ENCODE results near the gene USP10.

Gene USP10

DNA sequence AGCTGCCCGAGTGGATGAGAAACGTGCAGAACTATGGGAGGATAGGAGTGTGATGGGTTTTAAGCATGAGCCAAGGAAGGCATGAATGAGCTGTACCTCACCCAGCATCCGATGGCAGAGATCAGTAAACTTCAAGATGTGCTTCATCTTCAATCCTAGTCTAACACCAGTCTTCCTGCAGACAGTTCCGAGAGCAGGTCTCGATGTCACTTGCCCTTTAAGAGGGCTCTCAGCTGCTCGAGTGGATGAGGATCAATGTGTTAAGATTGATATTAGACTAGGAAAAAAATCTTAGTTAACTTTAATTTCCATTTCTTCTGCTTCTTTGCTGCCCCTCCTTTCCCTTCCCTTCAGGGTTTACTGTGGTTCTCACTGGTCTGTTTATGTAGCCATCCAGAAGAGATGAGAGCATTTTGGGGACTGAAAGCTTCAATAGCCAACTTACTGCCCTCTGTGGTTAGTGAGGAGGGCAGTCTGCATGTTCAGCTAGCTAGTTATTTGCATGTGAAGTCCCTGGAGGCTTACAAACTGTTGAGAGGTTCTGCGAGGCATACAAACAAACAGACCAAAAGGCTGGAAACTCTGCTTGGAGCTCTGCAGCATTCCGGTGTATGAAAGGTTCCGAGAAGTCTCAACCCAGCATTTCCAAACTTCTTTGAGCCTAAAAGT, 36.2 kb upstream of the USP10 start:
- H3K36me3 ChIP-seq (replicated peaks), result peaks cover 27% of the 10 kb centered on the region
- no peak for DNase-seq (ENCODE audit: low spot score in 2 of 2)
- in situ Hi-C loops (cut with MboI; ENCODE audit: low sequenced_read_pairs), result no loop called here
- no peak overlapping the region for H3K4me3 ChIP-seq
- peaks cover 11% of the 10 kb centered on the region for H3K4me1 ChIP-seq
- H3K27me3 ChIP-seq (ENCODE audit: low read depth), result no peaks in the 10 kb centered on the region
- no peaks in the 10 kb centered on the region for H3K9me3 ChIP-seq

DNA sequence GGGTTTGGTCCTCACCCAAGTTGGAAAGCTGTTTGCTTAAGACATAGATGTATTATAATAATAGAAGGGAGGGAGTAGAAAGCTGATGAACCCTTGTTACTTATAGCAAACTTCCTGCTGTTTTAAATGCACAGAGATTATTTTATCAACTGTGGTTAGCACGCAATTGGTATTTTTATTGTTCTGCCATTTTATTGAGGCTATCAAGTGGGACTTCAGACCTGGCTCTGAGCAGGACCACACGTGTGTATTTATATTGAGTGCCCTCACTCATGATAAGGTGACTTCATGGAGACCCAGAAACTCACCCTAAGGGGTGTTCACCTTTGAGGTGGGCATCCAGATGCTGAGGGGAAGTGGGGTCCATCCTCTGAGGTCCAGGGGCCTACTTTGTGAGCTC, 34.4 kb upstream of the USP10 start:
- in situ Hi-C loops (cut with MboI; ENCODE audit: low sequenced_read_pairs), result no loop called here
- DNase-seq (ENCODE audit: low spot score in 2 of 2), result no peak
- H3K4me1 ChIP-seq, result peaks cover 11% of the 10 kb centered on the region
- H3K4me3 ChIP-seq, result no peak overlapping the region
- no peaks in the 10 kb centered on the region for H3K9me3 ChIP-seq
- H3K36me3 ChIP-seq (replicated peaks), result peaks cover 18% of the 10 kb centered on the region
- H3K27me3 ChIP-seq (ENCODE audit: low read depth), result no peaks in the 10 kb centered on the region

DNA sequence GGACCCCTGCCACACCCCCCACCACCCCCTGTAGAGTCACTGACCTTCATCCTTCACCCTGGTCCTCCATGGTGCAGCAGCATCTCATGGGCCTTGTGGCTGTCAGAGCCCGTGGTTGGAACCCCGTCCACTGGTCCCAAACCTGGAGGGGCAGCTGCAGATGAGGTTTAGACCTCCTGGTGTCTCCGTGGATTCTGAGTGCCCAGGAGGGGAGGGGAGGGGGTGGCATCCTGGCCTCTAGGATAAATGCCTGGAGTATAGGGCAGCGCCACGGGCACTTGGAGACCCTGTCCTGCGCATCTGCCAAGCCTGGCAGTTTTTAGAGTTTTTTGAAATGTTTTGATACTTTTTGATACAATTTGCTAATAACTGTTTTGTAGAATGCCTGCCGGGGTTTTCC, 34.0 kb upstream of the USP10 start:
- peaks cover 17% of the 10 kb centered on the region for H3K36me3 ChIP-seq (replicated peaks)
- DNase-seq (ENCODE audit: low spot score in 2 of 2), result no peak
- in situ Hi-C loops (cut with MboI; ENCODE audit: low sequenced_read_pairs), result no loop called here
- H3K4me3 ChIP-seq, result no peak overlapping the region
- no peaks in the 10 kb centered on the region for H3K27me3 ChIP-seq (ENCODE audit: low read depth)
- peaks cover 11% of the 10 kb centered on the region for H3K4me1 ChIP-seq
- no peaks in the 10 kb centered on the region for H3K9me3 ChIP-seq

DNA sequence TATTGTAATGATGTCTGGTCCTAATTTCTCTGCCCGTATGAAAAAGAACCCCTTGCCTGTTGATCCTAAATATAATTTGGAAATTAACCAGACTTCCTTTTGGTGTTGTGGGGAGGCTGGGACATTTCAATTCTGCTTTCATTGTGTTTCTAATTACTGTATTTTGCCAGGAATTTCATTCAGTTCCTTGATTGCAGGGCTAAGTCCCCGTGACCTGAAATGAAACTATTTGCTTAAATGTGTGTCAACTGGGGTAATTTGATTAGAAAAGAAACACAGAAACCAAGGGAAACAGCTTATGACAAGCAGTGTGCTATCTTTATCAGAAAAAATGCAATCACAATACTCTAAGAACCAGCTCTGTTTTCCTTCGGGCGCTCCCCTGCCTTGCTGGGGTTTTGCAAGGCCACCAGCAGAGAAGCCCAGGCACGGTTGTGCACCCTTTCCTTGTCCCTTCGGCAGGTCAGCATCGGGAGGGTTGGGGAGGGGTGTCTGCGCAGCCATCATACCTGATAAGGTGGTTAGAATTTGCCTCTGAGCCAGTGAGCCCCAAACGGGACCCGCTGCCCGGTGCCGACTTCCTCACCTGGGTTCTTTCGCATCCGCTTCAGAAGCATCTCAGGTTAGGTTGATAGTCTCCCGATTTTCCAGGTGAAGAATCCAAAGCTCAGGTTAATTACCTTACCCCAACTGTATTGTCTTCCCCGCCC, 32.0 kb upstream of the USP10 start:
- no peaks in the 10 kb centered on the region for H3K9me3 ChIP-seq
- H3K36me3 ChIP-seq (replicated peaks), result peaks cover 4% of the 10 kb centered on the region; the same call in 1 of the 2 replicates
- in situ Hi-C loops (cut with MboI; ENCODE audit: low sequenced_read_pairs), result no loop called here
- H3K4me3 ChIP-seq, result no peak overlapping the region
- H3K4me1 ChIP-seq, result peaks cover 11% of the 10 kb centered on the region
- peak in 1 of 2 experiments; percentile 68 for DNase-seq (ENCODE audit: low spot score in 2 of 2)
- no peaks in the 10 kb centered on the region for H3K27me3 ChIP-seq (ENCODE audit: low read depth)

DNA sequence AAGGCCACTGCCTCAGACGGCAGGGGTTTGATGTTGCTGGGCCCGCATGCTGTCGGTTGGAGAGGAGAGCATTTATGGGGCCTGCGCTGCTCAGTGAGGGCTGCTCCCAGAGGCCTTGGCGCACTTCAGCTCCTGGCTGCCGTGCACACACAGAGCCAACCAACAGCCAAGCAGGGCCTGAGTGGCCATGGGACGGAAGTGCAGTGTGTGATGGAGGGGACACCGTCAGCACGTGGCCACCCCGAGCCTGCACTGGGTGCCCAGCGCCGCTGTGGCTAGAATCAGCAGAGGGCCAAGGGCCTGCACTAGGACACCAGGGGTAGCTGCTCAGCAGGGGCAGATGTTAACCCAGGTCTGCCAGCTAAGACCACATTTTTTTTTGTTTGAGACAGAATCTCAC, 29.7 kb upstream of the USP10 start:
- no peaks in the 10 kb centered on the region for H3K9me3 ChIP-seq
- no peaks in the 10 kb centered on the region for H3K36me3 ChIP-seq (replicated peaks)
- no peaks in the 10 kb centered on the region for H3K27me3 ChIP-seq (ENCODE audit: low read depth)
- no peak overlapping the region for H3K4me3 ChIP-seq
- DNase-seq (ENCODE audit: low spot score in 2 of 2), result no peak
- in situ Hi-C loops (cut with MboI; ENCODE audit: low sequenced_read_pairs), result loop anchor here (5.0 kb wide), 1 partner anchor 57 kb away; no protein-coding TSS in a partner anchor
- peaks cover 11% of the 10 kb centered on the region for H3K4me1 ChIP-seq

DNA sequence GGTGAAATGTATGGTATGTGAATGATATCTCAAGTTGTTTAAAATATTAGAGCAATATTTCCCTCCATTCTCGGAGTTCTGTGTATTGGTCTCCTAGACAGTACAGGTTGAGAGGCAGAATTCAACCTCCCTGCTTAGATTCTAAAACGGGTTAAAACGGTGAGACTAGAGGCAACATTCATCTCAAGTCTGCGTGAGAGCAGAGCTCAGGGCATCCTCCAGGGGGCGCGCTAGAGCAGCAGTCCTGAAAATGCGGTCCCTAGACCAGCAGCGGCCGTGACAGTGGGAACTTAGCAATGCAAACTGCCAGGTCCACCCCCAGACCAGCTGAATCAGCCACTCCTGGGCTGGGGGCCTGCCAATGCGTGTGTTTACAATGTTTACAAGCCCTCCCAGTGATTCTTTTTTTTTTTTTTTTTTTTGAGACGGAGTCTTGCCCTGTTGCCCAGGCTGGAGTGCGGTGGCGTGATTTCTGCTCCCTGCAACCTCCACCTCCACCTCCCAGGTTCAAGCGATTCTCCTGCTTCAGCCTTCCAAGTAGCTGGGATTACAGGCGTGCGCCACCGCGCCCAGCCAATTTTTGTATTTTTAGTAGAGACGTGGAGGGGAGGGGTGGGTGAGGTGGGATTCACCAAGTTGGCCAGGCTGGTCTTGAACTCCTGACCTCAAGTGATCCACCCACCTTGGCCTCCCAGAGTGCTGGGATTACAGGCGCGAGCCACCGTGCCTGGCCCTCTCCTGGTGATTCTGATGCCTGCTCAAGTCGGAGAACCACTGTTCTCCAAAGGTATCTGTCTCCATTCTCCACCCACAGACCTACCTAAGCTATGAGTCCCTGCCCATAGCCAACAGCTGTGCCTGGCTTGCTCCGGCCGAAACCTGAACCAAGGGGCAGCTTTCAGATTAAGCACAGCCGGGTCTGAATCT, 27.3 kb upstream of the USP10 start:
- in situ Hi-C loops (cut with MboI; ENCODE audit: low sequenced_read_pairs), result loop anchor here (5.0 kb wide), 1 partner anchor 55 kb away; no protein-coding TSS in a partner anchor
- DNase-seq (ENCODE audit: low spot score in 2 of 2), result peak; percentile 48 to 90
- no peak overlapping the region for H3K4me3 ChIP-seq
- H3K9me3 ChIP-seq, result no peaks in the 10 kb centered on the region
- H3K27me3 ChIP-seq (ENCODE audit: low read depth), result no peaks in the 10 kb centered on the region
- H3K36me3 ChIP-seq (replicated peaks), result no peaks in the 10 kb centered on the region
- peaks cover 5% of the 10 kb centered on the region for H3K4me1 ChIP-seq

DNA sequence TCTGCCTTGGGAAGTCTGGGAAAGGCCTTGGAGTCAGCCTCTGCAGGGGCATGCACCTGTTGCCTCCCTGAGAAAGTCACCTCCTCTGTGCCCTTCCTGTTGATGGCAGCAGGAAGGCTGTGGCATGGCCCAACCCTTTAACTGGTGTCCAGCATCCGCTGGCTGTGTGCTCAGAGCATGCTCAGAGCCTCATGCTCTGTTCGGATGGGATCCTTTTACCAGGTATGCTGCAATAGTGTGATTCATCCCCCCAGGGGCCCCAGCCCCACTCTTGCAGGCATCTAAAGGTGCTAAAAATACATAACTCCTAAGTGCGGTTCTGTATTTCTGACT, 26.6 kb upstream of the USP10 start:
- in situ Hi-C loops (cut with MboI; ENCODE audit: low sequenced_read_pairs), result loop anchor here (5.0 kb wide), 1 partner anchor 54 kb away; no protein-coding TSS in a partner anchor
- DNase-seq (ENCODE audit: low spot score in 2 of 2), result no peak
- H3K9me3 ChIP-seq, result no peaks in the 10 kb centered on the region
- H3K4me1 ChIP-seq, result no peaks in the 10 kb centered on the region; the same call in 1 of the 2 replicates
- H3K4me3 ChIP-seq, result no peak overlapping the region
- H3K27me3 ChIP-seq (ENCODE audit: low read depth), result no peaks in the 10 kb centered on the region
- H3K36me3 ChIP-seq (replicated peaks), result no peaks in the 10 kb centered on the region

DNA sequence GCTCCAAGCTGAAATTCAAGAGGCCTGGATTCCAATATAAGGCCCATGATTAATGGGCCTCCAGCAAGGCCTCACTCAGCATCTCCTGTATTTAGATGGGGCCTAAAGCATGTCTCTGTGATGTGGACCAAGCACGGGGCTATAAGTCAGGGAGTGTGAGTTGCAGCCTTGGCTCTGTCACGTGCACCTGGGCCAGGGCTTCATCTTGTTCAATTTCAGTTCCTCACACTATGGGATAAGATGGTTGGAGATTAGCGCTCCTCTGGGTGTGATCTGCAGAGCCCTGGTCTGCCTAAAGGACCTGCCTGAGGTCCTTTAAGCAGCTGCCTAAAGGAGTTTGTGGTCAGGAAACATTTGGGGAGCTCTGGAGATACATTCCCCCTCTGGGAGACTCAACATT, 26.2 kb upstream of the USP10 start:
- no peaks in the 10 kb centered on the region for H3K27me3 ChIP-seq (ENCODE audit: low read depth)
- no peak for DNase-seq (ENCODE audit: low spot score in 2 of 2)
- no peaks in the 10 kb centered on the region for H3K36me3 ChIP-seq (replicated peaks)
- in situ Hi-C loops (cut with MboI; ENCODE audit: low sequenced_read_pairs), result loop anchor here (5.0 kb wide), 1 partner anchor 54 kb away; no protein-coding TSS in a partner anchor
- H3K9me3 ChIP-seq, result no peaks in the 10 kb centered on the region
- no peak overlapping the region for H3K4me3 ChIP-seq
- H3K4me1 ChIP-seq, result no peaks in the 10 kb centered on the region

DNA sequence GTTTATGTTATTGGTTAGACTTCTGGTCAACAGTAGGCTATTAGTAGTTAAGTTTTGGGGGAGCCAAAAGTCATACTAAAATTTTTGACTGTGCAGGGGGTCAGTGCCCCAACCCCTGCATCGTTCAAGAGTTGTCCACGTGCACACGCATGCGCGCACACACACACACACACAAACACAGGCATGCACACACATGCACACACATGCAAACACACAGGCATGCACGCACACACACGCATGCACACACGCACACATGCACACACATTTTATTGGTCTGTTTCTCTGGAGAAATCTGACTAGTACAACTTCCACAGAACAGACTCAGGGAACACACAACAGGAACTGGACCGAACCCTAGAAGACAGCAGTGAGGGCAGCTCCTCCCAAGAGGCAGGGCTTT, 24.4 kb upstream of the USP10 start:
- H3K4me3 ChIP-seq, result no peak overlapping the region
- no peak for DNase-seq (ENCODE audit: low spot score in 2 of 2)
- in situ Hi-C loops (cut with MboI; ENCODE audit: low sequenced_read_pairs), result no loop called here

DNA sequence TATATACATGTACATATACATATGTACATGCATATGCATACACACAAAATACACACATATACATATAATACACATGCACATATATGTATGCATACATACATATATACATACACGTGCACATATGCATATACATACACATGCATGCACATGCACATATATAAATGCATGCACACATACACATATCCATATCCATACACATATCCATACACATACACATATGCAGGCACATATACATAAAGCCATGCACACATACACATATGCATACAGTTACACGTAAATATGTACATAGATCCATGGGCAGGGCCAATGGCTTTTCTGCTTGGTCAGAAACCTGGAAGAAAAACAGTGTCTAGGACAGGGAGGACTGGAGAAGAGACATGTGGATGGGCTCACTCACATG, 23.9 kb upstream of the USP10 start:
- in situ Hi-C loops (cut with MboI; ENCODE audit: low sequenced_read_pairs), result no loop called here
- Histone ChIP-seq H3K9me3 (no peaks in the 10 kb centered on the region), H3K36me3 (replicated peaks) (no peaks in the 10 kb centered on the region), H3K27me3 (ENCODE audit: low read depth) (no peaks in the 10 kb centered on the region; the same call in 1 of the 2 replicates), H3K4me1 (no peaks in the 10 kb centered on the region), H3K4me3 (no peak overlapping the region)
- DNase-seq (ENCODE audit: low spot score in 2 of 2), result no peak

More for the DNA sequence above, 24.4 kb upstream of the USP10 start:
- Histone ChIP-seq H3K27me3 (ENCODE audit: low read depth) (no peaks in the 10 kb centered on the region), H3K4me1 (no peaks in the 10 kb centered on the region), H3K36me3 (replicated peaks) (no peaks in the 10 kb centered on the region), H3K9me3 (no peaks in the 10 kb centered on the region)

DNA sequence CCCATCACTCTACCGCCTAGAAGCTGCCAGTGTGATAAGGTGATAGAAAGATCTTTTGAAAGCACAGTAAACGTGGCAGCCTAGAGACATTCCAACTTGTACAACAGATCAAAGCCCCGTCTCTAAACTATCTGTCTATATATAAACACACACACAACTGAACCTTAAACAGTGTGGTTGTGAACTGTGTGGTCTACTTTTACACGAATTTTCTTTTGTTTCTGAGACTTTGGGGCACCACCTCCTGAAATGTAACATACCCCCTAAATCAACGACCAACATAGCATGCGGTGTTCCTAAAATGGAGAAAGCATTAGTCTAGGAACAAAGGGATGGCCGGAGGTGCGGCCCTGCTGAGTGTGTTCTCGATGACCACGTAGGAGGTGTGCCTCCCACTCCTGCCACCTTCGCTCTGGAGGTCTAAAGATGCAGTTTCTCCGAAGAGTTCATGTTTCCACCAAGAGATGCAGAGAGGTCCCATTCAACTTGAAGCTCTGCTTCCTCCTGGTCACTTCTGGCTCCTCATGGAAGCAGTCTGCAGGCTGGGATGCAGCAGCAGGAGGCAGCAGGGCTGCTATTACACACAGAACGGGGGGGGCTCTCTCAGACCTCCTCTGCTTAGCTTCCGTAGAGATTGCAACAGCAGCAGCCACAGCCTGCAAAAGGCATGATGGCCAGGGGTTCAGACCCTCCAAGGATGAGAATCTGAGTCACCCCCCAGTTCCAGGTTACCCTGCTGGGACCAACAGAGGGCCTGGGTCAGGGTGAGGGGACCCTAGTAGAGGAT, 22.6 kb upstream of the USP10 start:
- no peaks in the 10 kb centered on the region for H3K36me3 ChIP-seq (replicated peaks)
- no peak for DNase-seq (ENCODE audit: low spot score in 2 of 2)
- H3K9me3 ChIP-seq, result no peaks in the 10 kb centered on the region
- no peaks in the 10 kb centered on the region; the same call in 1 of the 2 replicates for H3K27me3 ChIP-seq (ENCODE audit: low read depth)
- H3K4me3 ChIP-seq, result no peak overlapping the region
- in situ Hi-C loops (cut with MboI; ENCODE audit: low sequenced_read_pairs), result no loop called here
- H3K4me1 ChIP-seq, result no peaks in the 10 kb centered on the region

DNA sequence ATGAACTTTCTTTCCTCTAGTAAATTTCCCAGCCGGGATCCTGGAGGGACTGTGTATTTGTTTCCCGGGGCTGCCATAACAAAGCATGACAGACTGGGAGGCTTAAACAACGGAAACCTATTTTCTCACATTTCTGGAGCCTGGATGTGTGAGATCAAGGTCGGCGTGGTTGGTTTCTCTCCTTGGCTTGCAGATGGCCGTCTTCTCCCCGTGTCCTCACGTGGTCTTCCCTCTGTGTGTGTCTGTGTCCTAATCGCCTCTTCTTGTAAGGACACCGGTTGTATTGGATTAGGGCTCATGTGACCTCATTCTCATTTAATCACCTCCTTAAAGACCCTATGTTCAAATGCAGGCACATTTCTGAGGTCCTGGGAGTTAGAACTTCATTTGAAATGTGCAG, 22.0 kb upstream of the USP10 start:
- no peak overlapping the region for H3K4me3 ChIP-seq
- in situ Hi-C loops (cut with MboI; ENCODE audit: low sequenced_read_pairs), result no loop called here
- DNase-seq (ENCODE audit: low spot score in 2 of 2), result no peak
- no peaks in the 10 kb centered on the region for H3K4me1 ChIP-seq
- H3K9me3 ChIP-seq, result no peaks in the 10 kb centered on the region
- H3K27me3 ChIP-seq (ENCODE audit: low read depth), result no peaks in the 10 kb centered on the region; the same call in 1 of the 2 replicates
- H3K36me3 ChIP-seq (replicated peaks), result no peaks in the 10 kb centered on the region

DNA sequence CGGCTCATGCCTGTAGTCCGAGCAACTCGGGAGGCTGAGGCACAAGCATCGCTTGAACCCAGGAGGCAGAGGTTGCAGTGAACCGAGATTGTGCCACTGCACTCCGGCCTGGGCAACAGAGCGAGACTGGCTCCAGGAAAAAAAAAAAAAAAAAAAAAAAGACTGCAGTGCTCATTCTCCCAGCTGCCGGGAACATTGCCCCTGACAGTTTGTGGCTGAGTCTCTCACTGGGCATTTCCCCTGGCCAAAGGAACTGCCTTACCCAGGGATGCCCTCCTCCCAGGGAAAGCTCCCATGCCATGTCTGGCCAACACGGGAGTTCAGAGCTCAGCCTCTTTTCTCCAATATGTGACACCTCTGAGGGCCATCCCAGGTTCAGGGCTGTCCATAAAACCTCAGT, 21.3 kb upstream of the USP10 start:
- no peaks in the 10 kb centered on the region for H3K36me3 ChIP-seq (replicated peaks)
- H3K4me1 ChIP-seq, result no peaks in the 10 kb centered on the region
- in situ Hi-C loops (cut with MboI; ENCODE audit: low sequenced_read_pairs), result no loop called here
- H3K4me3 ChIP-seq, result no peak overlapping the region
- no peaks in the 10 kb centered on the region; the same call in 1 of the 2 replicates for H3K27me3 ChIP-seq (ENCODE audit: low read depth)
- DNase-seq (ENCODE audit: low spot score in 2 of 2), result no peak
- H3K9me3 ChIP-seq, result no peaks in the 10 kb centered on the region
